ENCODE results near the gene LRCH1. TPM values are rescaled to one million over a fixed set of nuclear protein-coding genes. Genes with fewer than 3 reads are reported as not detected.

LRCH1 gene
- total and polyA plus RNA-seq, 11 donors: 4.5 to 20.1 (median 12.5) TPM

DNA sequence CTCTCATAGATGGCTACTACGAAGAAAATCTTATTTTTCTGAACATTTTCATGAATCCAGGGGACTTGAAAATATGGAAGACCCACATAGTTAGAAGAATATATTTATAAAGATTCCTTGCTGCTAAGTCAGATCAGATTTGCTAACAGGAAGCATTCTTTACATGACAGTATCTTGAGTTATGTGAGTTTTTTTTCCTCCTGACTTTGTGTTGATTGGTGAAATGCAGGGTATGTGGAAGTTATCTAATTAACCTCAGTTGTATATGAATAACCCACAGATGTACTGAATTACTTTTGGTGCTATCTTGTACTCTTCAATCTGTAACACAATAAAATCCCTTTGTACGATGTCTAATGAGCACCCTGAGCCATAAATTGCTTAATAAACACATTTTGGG, 190.2 kb downstream of the LRCH1 start:
- Histone ChIP-seq H3K27ac (no peak overlapping the region), H3K9me3 (no peaks in the 10 kb centered on the region), H3K4me3 (no peak overlapping the region), H3K27me3 (no peaks in the 10 kb centered on the region), H3K4me1 (no peaks in the 10 kb centered on the region), H3K36me3 (peaks cover 0 to 95% (median 76%) of the 10 kb centered on the region in 9 donors)
- WGBS, 4 donors: 83 to 89% (median 84%) methylated on average over 2 of the region's 2 CpGs
- intact Hi-C loops (cut with DNase I): no loop called here
- no peak for DNase-seq
- no peak for ATAC-seq
- TF ChIP-seq POLR2A (IDR thresholded peaks at IDR 0.05): no peak
- TF ChIP-seq, protein P1, sequence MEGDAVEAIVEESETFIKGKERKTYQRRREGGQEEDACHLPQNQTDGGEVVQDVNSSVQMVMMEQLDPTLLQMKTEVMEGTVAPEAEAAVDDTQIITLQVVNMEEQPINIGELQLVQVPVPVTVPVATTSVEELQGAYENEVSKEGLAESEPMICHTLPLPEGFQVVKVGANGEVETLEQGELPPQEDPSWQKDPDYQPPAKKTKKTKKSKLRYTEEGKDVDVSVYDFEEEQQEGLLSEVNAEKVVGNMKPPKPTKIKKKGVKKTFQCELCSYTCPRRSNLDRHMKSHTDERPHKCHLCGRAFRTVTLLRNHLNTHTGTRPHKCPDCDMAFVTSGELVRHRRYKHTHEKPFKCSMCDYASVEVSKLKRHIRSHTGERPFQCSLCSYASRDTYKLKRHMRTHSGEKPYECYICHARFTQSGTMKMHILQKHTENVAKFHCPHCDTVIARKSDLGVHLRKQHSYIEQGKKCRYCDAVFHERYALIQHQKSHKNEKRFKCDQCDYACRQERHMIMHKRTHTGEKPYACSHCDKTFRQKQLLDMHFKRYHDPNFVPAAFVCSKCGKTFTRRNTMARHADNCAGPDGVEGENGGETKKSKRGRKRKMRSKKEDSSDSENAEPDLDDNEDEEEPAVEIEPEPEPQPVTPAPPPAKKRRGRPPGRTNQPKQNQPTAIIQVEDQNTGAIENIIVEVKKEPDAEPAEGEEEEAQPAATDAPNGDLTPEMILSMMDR (IDR thresholded peaks at IDR 0.05): no peak

DNA sequence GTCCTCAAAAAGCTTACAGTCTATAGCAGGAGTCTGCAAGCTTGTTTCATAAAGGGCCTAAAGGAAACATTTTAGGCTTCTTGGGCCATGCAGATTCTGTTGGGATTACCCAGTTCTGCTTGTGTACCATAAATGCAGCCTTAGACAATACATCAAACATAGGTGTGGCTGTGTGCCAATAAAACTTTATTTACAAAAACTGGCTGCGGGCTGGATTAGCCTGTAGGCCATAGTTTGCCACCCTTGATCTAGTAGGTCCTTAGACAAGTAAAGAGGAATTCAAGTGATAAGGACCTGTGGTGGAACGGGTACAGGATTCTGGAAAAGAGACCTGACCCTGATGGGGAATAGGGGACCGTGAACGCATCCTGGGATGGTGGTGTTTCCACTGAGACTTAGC, 192.1 kb downstream of the LRCH1 start:
- H3K4me3 ChIP-seq: no peak overlapping the region
- ATAC-seq (no peak), DNase-seq (no peak)
- H3K9me3 ChIP-seq: no peaks in the 10 kb centered on the region
- intact Hi-C loops (cut with DNase I): no loop called here
- no peak overlapping the region for H3K27ac ChIP-seq
- H3K27me3 ChIP-seq: no peaks in the 10 kb centered on the region
- WGBS, 4 donors: 96 to 99% (median 97%) methylated on average over 4 of the region's 4 CpGs
- peaks cover 0 to 2% (median 0%) of the 10 kb centered on the region in 12 donors for H3K4me1 ChIP-seq
- TF ChIP-seq POLR2A (IDR thresholded peaks at IDR 0.05): no peak
- TF ChIP-seq, protein P1 (IDR thresholded peaks at IDR 0.05): no peak
- H3K36me3 ChIP-seq: peaks cover 0 to 98% (median 78%) of the 10 kb centered on the region in 9 donors

DNA sequence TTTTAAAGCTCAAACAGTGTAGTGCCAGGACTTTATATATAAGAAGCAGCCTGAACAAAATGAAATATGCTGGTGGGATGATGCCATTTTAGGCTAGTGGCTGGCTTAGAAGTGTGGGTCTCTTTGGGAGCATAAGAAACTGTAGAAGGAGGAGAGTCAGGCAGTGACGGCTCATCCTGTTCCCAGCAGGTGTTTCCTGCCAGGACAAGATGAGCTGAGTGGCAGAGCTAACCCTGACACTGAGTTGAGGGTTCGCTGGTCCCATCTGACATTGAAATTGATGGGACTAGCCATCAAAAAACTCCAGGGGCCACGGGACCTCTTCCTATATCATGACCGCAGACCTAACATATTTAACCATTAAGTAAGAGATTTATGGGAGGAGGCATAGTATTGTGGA, 192.7 kb downstream of the LRCH1 start:
- intact Hi-C loops (cut with DNase I): no loop called here
- Histone ChIP-seq H3K27me3 (no peaks in the 10 kb centered on the region), H3K4me3 (no peak overlapping the region), H3K27ac (no peak overlapping the region), H3K4me1 (peaks cover 0 to 2% (median 0%) of the 10 kb centered on the region in 12 donors), H3K9me3 (no peaks in the 10 kb centered on the region), H3K36me3 (peaks cover 0 to 98% (median 82%) of the 10 kb centered on the region in 9 donors)
- WGBS, 4 donors: 81 to 90% (median 87%) methylated on average over 4 of the region's 4 CpGs
- DNase-seq (no peak), ATAC-seq (no peak)
- no peak for TF ChIP-seq POLR2A (IDR thresholded peaks at IDR 0.05)
- TF ChIP-seq, protein P1 (IDR thresholded peaks at IDR 0.05): no peak

DNA sequence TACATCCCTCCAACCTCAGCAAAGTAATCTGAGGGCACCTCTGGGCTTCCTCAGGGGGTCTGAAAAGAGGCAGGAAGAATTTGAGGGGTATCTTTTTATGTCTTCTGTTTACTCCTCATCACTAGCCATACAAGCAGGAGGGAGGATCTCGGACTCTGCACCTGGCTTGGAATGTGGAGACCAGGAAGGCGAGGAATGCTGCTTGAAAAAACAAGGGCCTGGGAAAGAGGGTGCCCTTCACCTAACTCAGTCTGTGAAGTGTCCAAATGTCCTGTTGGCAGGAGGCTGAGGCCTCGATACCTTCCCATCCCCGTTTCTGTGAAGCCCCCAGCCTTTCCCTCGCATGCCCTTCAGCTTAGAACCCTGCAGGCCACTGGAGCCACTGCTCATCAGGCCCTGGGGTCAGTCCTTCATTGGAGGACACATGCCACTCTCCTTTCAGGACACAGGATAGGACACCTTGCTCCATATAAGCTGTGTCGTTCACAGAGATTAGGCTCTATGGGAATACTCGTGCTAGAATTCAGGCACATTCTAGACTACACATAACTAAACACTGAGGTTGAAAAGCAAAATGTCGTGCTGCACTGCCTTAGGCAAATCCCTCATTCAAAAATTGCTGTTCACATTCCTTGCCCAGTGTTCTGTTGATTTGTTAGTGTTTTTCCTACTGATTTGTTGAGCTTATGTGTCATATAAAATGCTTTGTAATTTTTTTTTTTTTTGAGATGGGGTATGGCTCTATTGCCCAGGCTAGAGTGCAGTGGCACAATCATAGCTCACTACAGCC, 194.3 kb downstream of the LRCH1 start:
- WGBS, 4 donors: 95 to 96% (median 96%) methylated on average over 8 of the region's 8 CpGs
- intact Hi-C loops (cut with DNase I): no loop called here
- no peaks in the 10 kb centered on the region for H3K27me3 ChIP-seq
- ATAC-seq (no peak), DNase-seq (no peak)
- H3K4me1 ChIP-seq: peaks cover 0 to 12% (median 0%) of the 10 kb centered on the region in 12 donors
- TF ChIP-seq POLR2A (IDR thresholded peaks at IDR 0.05): no peak
- TF ChIP-seq, protein P1 (IDR thresholded peaks at IDR 0.05): no peak
- no peaks in the 10 kb centered on the region for H3K9me3 ChIP-seq
- no peak overlapping the region for H3K4me3 ChIP-seq
- no peak overlapping the region for H3K27ac ChIP-seq
- peaks cover 0 to 96% (median 74%) of the 10 kb centered on the region in 9 donors for H3K36me3 ChIP-seq
